SK-N-SH treated with all-trans-retinoic acid at 6 μM for 48 hours (cell line): ENCODE measurements around the gene EPHB6.

Source experiments
- CSDC2 ChIP-seq: fragments of 250-450 bp; sonication (Bioruptor Pico); IDR thresholded peaks from 2 replicates; pipeline ENCODE4 v1.5.0; 2020; ENCODE audit warnings: mild to moderate bottlenecking, moderate library complexity
- GLIS3 ChIP-seq: fragments of 250-450 bp; sonication (Bioruptor Pico); IDR thresholded peaks from 2 replicates; pipeline ENCODE4 v1.5.0; 2020; ENCODE audit warnings: mild to moderate bottlenecking, moderate library complexity
- PATZ1 ChIP-seq: fragments of 250-450 bp; sonication (Bioruptor Pico); IDR thresholded peaks from 2 replicates; pipeline ENCODE4 v1.8.0; 2020; ENCODE audit warnings: mild to moderate bottlenecking, moderate library complexity, borderline replicate concordance
- SNAI2 ChIP-seq: fragments of 250-450 bp; sonication (Bioruptor Pico); IDR thresholded peaks from 2 replicates; pipeline ENCODE4 v1.5.0; 2020; ENCODE audit warnings: mild to moderate bottlenecking, moderate library complexity
- TCF4 ChIP-seq: fragments of 250-450 bp; sonication (Bioruptor Pico); IDR thresholded peaks from 2 replicates; pipeline ENCODE4 v1.8.0; 2021; ENCODE audit warnings: mild to moderate bottlenecking, moderate library complexity, borderline replicate concordance
- TSHZ2 ChIP-seq: fragments of 250-450 bp; sonication (Bioruptor Pico); IDR thresholded peaks from 2 replicates; pipeline ENCODE4 v1.5.0; 2020; ENCODE audit warnings: mild to moderate bottlenecking, moderate library complexity
- ZC3H10 ChIP-seq: fragments of 250-450 bp; sonication (Bioruptor Pico); IDR thresholded peaks from 2 replicates; pipeline ENCODE4 v1.5.1; 2021; ENCODE audit warnings: mild to moderate bottlenecking, moderate library complexity
- ZFP3 ChIP-seq: fragments of 250-450 bp; sonication (Bioruptor Pico); IDR thresholded peaks from 2 replicates; pipeline ENCODE4 v1.5.0; 2020; ENCODE audit warnings: mild to moderate bottlenecking, moderate library complexity
- ZFP30 ChIP-seq: fragments of 450-650 bp; formaldehyde crosslinking; IDR thresholded peaks from 2 replicates; pipeline ENCODE4 v1.5.0; 2022; ENCODE audit warnings: mild to moderate bottlenecking, moderate library complexity
- ZNF565 ChIP-seq: fragments of 450-650 bp; formaldehyde crosslinking; conservative IDR thresholded peaks from 2 replicates; pipeline ENCODE4 v1.5.0; 2020; ENCODE audit warnings: low read depth, mild to moderate bottlenecking, moderate library complexity
- TF ChIP-seq, protein P1 (sequence below): fragments of 250-450 bp; sonication (Bioruptor Pico); IDR thresholded peaks from 2 replicates; pipeline ENCODE4 v1.5.1; 2020; ENCODE audit warnings: low read depth, mild to moderate bottlenecking, moderate library complexity

DNA sequence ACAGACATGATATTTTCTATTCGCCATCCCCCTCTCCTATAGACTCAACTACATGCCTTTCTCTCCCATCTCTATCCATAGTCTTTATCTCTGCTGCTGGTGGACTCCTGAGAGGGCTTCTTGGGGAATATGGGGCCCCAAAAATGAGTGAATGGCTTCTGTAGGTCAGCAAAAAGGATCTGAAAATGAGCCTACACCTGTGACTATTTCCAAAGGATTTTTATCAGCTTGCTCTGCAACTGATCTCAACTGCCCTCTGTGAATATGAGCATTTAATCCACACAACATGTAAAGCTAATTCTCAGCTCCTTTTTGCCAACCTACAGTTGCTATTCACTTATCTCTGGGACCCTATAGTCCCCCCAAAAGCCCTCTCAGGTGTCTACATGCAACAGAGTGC lies 47.9 kb upstream of the EPHB6 start:
- TF ChIP-seq SNAI2 (CRISPR knock-in tag) (no peak), ZFP3 (CRISPR knock-in tag) (no peak), ZNF565 (no peak), GLIS3 (CRISPR knock-in tag) (no peak), ZC3H10 (no peak), ZFP30 (CRISPR knock-in tag) (no peak), CSDC2 (CRISPR knock-in tag) (no peak), TSHZ2 (CRISPR knock-in tag) (no peak), PATZ1 (CRISPR knock-in tag) (no peak), TCF4 (no peak)
- TF ChIP-seq, protein P1, sequence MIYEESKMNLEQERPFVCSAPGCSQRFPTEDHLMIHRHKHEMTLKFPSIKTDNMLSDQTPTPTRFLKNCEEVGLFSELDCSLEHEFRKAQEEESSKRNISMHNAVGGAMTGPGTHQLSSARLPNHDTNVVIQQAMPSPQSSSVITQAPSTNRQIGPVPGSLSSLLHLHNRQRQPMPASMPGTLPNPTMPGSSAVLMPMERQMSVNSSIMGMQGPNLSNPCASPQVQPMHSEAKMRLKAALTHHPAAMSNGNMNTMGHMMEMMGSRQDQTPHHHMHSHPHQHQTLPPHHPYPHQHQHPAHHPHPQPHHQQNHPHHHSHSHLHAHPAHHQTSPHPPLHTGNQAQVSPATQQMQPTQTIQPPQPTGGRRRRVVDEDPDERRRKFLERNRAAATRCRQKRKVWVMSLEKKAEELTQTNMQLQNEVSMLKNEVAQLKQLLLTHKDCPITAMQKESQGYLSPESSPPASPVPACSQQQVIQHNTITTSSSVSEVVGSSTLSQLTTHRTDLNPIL (CRISPR knock-in tag), result no peak
